Stomach smooth muscle (tissue), 2 donors: ENCODE measurements around the gene VCPKMT.
"Not testable (repeated sequence)": the region's sequence is repeated elsewhere in the genome, so short reads cannot be mapped to it uniquely, and the experiment has no call there.

Source experiments
- H3K27ac ChIP-seq: one replicate; pipeline ENCODE4 v1.7.0; 2013; ENCODE audit warnings: mild to moderate bottlenecking, low read length, inconsistent platforms
- H3K27me3 ChIP-seq, 2 donors: one replicate each; pipeline ENCODE4 v1.7.0; 2013; ENCODE audit warnings: low read length in 2 of 2; ENCODE audit not compliant: insufficient read depth in 2 of 2, control insufficient read depth in 1 of 2
- H3K36me3 ChIP-seq, 2 donors: one replicate each; pipeline ENCODE4 v1.7.0; 2013; ENCODE audit warnings: low read length in 2 of 2; ENCODE audit not compliant: control insufficient read depth in 2 of 2, insufficient read depth in 2 of 2
- H3K4me1 ChIP-seq: one replicate; pipeline ENCODE4 v1.7.0; 2013; ENCODE audit warnings: low read length; ENCODE audit not compliant: control insufficient read depth, insufficient read depth
- H3K4me3 ChIP-seq, 2 donors: one replicate each; pipeline ENCODE4 v1.7.0; 2013; ENCODE audit warnings: low read length in 2 of 2
- H3K9ac ChIP-seq, 2 donors: one replicate each; pipeline ENCODE4 v1.7.0; 2013; ENCODE audit warnings: low read length in 2 of 2, mild to moderate bottlenecking in 1 of 2
- H3K9me3 ChIP-seq, 2 donors: one replicate each; pipeline ENCODE4 v1.7.0; 2013; ENCODE audit warnings: low read length in 2 of 2; ENCODE audit not compliant: control insufficient read depth in 2 of 2
- donor health status: healthy.
- donor health status: Pancreatic carcinoma.

VCPKMT gene

GRCh38 chr14:50082784-50083466, 33.4 kb downstream of the VCPKMT start:
- Histone ChIP-seq H3K9me3 (no peaks in the 10 kb centered on the region), H3K4me1 (no peaks in the 10 kb centered on the region), H3K36me3 (no peaks in the 10 kb centered on the region), H3K4me3 (no peak overlapping the region), H3K9ac (peak overlapping the region in 1 of 2 donors; percentile 48), H3K27me3 (no peaks in the 10 kb centered on the region), H3K27ac (peak overlapping the region; percentile 6)

GRCh38 chr14:50082308-50082742, 34.0 kb downstream of the VCPKMT start:
- Histone ChIP-seq H3K27me3 (no peaks in the 10 kb centered on the region), H3K9me3 (no peaks in the 10 kb centered on the region), H3K9ac (no peak overlapping the region), H3K4me3 (no peak overlapping the region), H3K27ac (no peak overlapping the region), H3K4me1 (no peaks in the 10 kb centered on the region), H3K36me3 (no peaks in the 10 kb centered on the region)

GRCh38 chr14:50079103-50079502, 37.3 kb downstream of the VCPKMT start:
- H3K36me3 ChIP-seq, H3K27me3 ChIP-seq, H3K9me3 ChIP-seq, H3K27ac ChIP-seq, H3K4me3 ChIP-seq, H3K4me1 ChIP-seq, H3K9ac ChIP-seq: not testable (repeated sequence)

GRCh38 chr14:50073663-50074062, 42.7 kb downstream of the VCPKMT start:
- not testable (repeated sequence) for H3K9ac ChIP-seq, H3K4me3 ChIP-seq, H3K36me3 ChIP-seq, H3K27me3 ChIP-seq, H3K27ac ChIP-seq, H3K9me3 ChIP-seq, H3K4me1 ChIP-seq

GRCh38 chr14:50072395-50072794, 44.0 kb downstream of the VCPKMT start:
- no peaks in the 10 kb centered on the region for H3K9me3 ChIP-seq
- no peak overlapping the region for H3K27ac ChIP-seq
- H3K27me3 ChIP-seq = no peaks in the 10 kb centered on the region
- H3K36me3 ChIP-seq = no peaks in the 10 kb centered on the region
- no peak overlapping the region for H3K9ac ChIP-seq
- no peaks in the 10 kb centered on the region for H3K4me1 ChIP-seq
- H3K4me3 ChIP-seq = no peak overlapping the region

GRCh38 chr14:50070840-50071548, 45.4 kb downstream of the VCPKMT start:
- no peaks in the 10 kb centered on the region for H3K4me1 ChIP-seq
- H3K9me3 ChIP-seq = no peaks in the 10 kb centered on the region
- no peak overlapping the region for H3K27ac ChIP-seq
- H3K36me3 ChIP-seq = no peaks in the 10 kb centered on the region
- no peak overlapping the region for H3K4me3 ChIP-seq
- no peaks in the 10 kb centered on the region for H3K27me3 ChIP-seq
- no peak overlapping the region for H3K9ac ChIP-seq

- no peak overlapping the region for H3K4me3 ChIP-seq
- H3K36me3 ChIP-seq = no peaks in the 10 kb centered on the region
- H3K27ac ChIP-seq = no peak overlapping the region
- H3K4me1 ChIP-seq = no peaks in the 10 kb centered on the region
- H3K27me3 ChIP-seq = no peaks in the 10 kb centered on the region
- H3K9ac ChIP-seq = no peak overlapping the region
- no peaks in the 10 kb centered on the region for H3K9me3 ChIP-seq
Observed at GRCh38 chr14:50070230-50070629, 46.1 kb downstream of the VCPKMT start.

GRCh38 chr14:50069325-50069724, 47.0 kb downstream of the VCPKMT start:
- Histone ChIP-seq H3K9ac (no peak overlapping the region), H3K4me1 (no peaks in the 10 kb centered on the region), H3K9me3 (no peaks in the 10 kb centered on the region), H3K4me3 (no peak overlapping the region), H3K27ac (no peak overlapping the region), H3K36me3 (no peaks in the 10 kb centered on the region), H3K27me3 (no peaks in the 10 kb centered on the region)

GRCh38 chr14:50068496-50068895, 47.9 kb downstream of the VCPKMT start:
- H3K9ac ChIP-seq = no peak overlapping the region
- no peak overlapping the region for H3K27ac ChIP-seq

GRCh38 chr14:50067723-50068495, 48.5 kb downstream of the VCPKMT start:
- H3K27ac ChIP-seq = no peak overlapping the region
- H3K36me3 ChIP-seq = no peaks in the 10 kb centered on the region

More at GRCh38 chr14:50068496-50068895, 47.9 kb downstream of the VCPKMT start:
- H3K4me3 ChIP-seq = no peak overlapping the region
- H3K4me1 ChIP-seq = no peaks in the 10 kb centered on the region
- H3K9me3 ChIP-seq = no peaks in the 10 kb centered on the region
- H3K27me3 ChIP-seq = no peaks in the 10 kb centered on the region
- no peaks in the 10 kb centered on the region for H3K36me3 ChIP-seq

More at GRCh38 chr14:50067723-50068495, 48.5 kb downstream of the VCPKMT start:
- H3K27me3 ChIP-seq = no peaks in the 10 kb centered on the region
- no peak overlapping the region for H3K9ac ChIP-seq
- no peaks in the 10 kb centered on the region for H3K4me1 ChIP-seq
- H3K4me3 ChIP-seq = no peak overlapping the region
- no peaks in the 10 kb centered on the region for H3K9me3 ChIP-seq
